COLO668 (cell line): ENCODE data around the gene ZMYND11.

ENCODE experiments used
- DNase-seq: peaks from one replicate; lab custom pipeline; 2025; ENCODE audit not compliant: unreplicated experiment; lab: John Stamatoyannopoulos, UW

Gene ZMYND11

GRCh38 chr10:135132-135600 is at the start of gene ZMYND11:
TSS of gene ZMYND11 (plus strand) at chr10:135455. CDS start at chr10:180013, 44,558 bp downstream.
- DNase-seq, result peak; percentile 61

GRCh38 chr10:86031-86430 is 49.2 kb upstream of the ZMYND11 start:
- no peak for DNase-seq

DNA sequence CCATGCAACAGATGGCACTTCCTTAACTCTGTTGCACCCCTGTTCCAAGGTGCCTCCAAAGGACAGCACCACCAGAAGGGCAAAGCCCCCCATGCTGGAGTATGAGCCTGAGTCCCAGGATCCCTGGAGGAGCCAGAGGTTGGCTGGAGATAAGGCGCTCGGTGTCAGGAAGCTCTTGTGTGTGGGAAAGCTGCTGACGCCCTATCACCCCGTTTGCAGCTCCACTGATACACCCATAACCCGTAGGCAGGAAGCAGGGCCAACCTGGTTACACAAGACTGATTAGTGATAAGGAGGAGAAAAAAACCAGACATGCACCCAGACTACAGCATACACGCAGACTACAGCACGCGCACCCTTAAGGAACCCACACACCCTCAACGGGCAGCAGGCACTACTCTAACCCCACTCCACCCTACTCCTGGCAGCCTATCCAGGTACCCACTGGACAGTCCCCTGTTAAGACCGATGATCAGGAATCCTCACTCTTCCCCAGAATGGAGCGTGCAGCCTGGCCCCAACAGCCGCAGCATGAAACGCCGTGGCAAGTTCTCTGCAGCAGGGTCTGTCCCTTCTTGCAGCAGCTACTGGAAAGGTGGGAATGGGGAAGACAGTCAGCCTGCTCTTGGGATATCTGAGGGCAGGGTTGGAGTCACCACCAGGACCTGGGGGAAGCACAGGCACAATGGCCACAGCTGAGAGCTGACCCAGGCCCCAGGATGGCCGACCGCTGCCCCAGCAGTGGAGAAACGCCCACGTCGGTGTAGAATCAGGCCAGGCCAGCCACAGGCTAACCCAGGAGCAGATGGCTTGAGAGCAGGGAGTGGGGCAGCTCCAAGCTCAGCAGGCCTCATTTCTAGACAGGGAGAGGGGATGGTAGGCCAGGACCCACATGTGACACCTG is 47.8 kb upstream of the ZMYND11 start:
- DNase-seq, result no peak

GRCh38 chr10:88253-88652 is 47.0 kb upstream of the ZMYND11 start:
- no peak for DNase-seq

GRCh38 chr10:89248-89647 is 46.0 kb upstream of the ZMYND11 start:
- no peak for DNase-seq

- no peak for DNase-seq
Measured at GRCh38 chr10:90161-90560, 45.1 kb upstream of the ZMYND11 start.

GRCh38 chr10:91313-91712 is 43.9 kb upstream of the ZMYND11 start:
- DNase-seq, result no peak

- DNase-seq, result no peak
Measured at GRCh38 chr10:92153-92552, 43.1 kb upstream of the ZMYND11 start.

DNA sequence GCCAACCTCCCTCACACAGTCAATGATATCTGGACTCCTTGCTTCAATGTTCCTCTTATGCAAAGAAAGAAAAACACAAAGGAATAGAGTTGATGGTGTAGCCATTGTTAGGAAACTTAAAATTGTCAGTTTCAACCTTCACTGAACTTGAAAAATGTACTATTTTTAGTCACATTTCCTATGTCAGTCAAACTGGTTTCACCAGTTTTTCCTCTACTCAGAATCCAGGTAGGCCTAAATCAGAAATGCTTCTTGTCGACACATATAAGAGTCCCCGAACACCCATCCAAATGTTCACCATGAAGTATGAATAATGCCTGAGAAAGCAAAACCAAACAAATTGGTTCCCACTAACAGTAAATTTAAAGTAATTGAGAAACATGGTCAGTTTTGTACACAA is 42.4 kb upstream of the ZMYND11 start:
- no peak for DNase-seq

DNA sequence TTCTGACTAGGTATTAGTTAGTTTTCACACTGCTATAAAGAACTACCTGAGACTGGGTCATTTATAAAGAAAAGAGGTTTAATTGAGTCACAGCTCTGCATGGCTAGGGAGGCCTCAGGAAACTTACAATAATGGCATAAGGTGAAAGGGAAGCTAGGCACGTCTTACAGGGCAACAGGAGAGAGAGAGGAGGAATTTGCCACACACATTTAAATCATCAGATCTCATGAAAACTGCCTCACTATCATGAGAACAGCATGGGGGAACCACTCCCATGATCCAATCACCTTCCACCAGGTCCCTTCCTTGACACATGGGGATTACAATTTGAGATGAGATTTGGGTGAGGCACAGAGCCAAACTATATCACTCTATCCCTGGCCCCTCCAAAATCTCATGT is 40.6 kb upstream of the ZMYND11 start:
- DNase-seq, result no peak

- DNase-seq, result no peak
Measured at GRCh38 chr10:95356-96115, 39.7 kb upstream of the ZMYND11 start.

DNA sequence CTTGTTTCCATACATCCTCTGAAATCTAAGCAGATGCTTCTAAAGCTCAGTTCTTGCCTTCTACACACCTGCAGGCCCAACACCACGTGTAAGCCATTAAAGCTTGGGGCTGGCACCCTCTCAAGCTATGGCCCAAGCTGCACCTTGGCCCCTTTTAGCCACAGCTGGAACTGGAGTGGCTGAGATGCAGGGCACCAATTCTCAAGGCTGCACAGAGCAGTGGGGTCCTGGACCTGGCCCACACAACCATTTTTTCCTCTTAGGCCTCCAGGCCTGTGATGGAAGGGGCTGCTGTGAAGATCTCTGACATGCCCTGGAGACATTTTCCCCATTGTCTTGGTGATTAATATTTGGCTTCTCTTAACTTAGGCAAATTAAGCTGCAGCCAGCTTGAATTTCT is 38.8 kb upstream of the ZMYND11 start:
- no peak for DNase-seq

DNA sequence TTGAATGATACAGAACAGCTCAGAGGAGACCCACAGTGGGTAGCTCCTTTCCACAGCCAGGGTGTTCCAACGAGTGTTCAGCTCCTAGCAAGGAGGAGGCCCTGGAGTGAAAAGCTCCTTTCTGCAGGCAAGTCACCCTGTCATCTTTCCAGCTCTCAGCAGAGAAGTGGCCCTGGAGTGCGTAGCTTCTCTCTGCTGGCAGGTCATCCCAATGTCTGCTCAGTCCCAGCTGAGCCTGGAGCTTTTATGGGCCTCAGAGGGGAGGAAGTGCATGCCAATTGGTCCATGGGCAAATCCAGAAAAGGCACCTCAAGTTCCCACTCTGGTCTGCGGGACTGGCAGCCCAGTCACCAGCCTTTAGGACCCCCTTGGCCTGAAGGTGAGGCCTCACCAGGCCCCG is 30.8 kb upstream of the ZMYND11 start:
- no peak for DNase-seq

GRCh38 chr10:104862-105565 is 30.2 kb upstream of the ZMYND11 start:
- peak; percentile 85 for DNase-seq

GRCh38 chr10:105806-106205 is 29.4 kb upstream of the ZMYND11 start:
- DNase-seq, result no peak

- no peak for DNase-seq
Measured at GRCh38 chr10:106740-107139, 28.5 kb upstream of the ZMYND11 start.

- DNase-seq, result no peak
Measured at GRCh38 chr10:112246-112645, 23.0 kb upstream of the ZMYND11 start.

- no peak for DNase-seq
Measured at GRCh38 chr10:124874-125273, 10.4 kb upstream of the ZMYND11 start.

GRCh38 chr10:127612-128432 is 7.4 kb upstream of the ZMYND11 start:
- DNase-seq, result no peak

GRCh38 chr10:129810-130209 is 5.4 kb upstream of the ZMYND11 start:
- no peak for DNase-seq
